Medulla oblongata (tissue), 1 donor: ENCODE data around the gene KIF15.

Experiments used
- DNase-seq: peaks from one replicate; pipeline ENCODE4 v3.0.0-alpha.2; 2015; ENCODE audit errors: extremely low spot score

The KIF15 gene

DNA sequence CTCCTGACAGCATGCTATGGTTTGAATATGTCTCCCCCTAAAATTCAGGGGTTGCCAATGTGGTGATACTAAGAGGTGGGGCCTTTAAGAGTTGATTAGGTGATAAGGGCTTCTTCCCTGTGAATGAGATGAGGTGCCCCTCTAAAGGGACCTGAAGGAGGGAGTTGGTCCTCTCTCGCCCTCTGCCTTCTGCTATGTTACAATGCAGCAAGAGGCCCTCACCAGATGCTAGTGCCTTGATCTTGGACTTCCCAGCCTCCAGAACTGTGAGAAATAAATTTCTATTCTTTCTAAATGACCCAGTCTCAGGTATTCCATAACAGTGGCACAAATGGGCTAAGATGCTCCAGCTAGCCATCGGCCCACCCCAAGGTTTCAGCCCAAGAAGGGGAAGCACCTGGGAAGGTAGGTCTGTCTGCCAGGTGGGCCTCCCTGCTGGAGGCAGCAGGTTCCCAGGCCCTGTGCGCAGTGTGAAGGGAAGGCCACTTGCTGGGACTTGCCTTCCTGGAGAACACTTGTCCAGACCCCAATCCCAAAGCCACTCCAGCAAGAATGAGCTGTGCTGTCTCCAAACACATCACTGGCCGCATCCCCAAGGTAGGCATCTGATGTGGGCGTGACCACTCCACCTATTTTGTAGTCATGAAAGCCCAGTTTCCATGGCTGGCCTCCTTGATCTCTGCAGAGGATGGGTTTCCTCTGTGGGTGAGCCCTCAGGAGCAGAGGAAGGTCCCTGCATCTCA lies 121.8 kb downstream of the KIF15 start:
- DNase-seq, result no peak

DNA sequence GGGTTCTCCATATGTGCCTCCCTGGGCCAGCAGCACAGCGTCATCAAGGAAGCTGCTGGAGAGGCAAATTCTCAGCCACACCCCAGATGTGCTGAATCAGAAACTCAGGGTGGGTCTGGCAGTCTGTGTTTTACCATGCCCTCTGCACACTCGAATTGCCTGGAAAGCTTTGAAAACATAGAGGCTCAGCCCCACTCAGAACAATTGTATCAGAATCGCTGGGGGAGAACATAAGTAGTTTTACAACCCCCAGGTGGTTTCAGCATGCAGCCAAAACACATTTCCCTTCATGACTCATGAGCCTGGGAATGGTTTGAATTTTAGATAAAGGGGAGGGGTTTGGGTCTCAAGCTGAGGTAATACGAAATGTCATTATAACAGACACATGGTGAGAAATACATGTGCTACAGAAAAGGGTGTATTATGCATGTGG lies 122.4 kb downstream of the KIF15 start:
- DNase-seq, result no peak

DNA sequence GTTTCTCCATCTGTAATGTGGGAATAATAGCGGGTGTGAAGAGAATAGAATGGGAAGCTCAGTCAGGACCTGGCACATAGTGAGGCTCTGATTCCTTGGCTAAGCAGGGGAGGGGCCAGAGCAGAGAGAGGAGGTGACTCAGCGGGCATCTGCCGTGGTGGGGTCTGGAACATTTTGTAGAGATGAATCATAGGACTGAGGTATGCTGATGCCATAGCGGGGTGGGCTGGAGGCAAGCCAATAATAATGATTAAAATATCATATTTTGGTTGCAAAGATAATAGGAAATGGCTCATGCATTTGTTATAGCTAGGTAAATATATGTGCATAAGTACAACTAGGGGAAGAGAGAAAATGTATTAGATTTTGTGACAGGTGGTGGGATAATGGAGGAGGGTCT lies 124.0 kb downstream of the KIF15 start:
- no peak for DNase-seq

DNA sequence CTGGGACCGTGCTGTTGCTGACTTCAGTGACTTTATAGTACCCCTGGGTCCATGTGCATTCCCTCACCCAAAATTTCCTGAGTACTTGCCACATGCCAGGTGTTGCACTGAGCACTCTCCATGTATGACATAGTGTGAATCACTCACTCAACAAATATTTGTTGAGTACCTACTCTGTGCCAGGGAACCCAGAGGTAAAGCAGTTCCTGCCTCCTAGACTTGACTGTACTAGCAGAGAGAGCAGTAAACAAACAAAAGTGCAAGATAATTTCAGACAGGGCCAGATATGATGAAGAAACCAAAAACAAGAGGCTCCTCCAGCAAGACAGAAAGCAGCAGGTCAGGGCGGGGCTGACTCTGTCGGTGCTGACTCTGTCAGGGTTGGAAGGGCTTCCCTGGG lies 125.0 kb downstream of the KIF15 start:
- no peak for DNase-seq

DNA sequence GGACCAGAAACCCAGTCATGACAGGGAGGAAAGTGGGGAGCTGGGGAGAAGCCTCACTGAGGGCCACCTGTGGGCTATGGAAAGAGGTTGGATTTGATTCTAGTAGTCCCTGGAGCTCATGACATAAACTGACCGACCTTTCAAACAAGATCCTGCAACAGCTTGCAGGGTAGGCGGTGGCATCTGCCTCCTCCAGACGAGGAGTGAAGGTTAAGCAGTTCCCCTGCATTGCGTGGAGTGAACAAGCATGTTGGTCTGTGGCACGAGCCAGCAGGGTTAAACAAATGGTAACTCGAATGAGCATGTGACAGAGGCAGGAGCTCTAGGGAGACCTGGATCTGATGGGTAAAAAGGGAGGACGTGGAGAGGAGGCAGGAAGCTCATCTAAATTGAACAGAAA lies 125.5 kb downstream of the KIF15 start:
- DNase-seq, result no peak

DNA sequence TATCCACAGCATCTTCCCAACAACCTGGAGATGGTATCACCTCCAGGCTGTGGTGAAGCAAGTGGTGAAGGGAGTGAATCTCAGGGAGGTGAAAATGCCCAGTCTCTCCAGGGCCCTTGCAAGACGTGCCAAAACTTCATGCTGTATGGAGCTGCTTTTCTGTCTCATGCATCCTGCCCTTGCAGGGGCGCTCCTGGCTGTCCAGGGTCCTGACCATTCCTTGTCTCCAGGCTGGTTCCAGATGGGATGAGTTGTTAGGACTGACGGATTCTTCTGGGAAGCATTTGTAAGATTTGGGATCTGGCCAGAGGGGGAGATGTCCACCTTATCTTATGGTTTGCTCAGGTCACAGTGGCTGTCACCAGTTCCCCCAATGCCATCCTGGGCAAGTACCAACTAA lies 128.7 kb downstream of the KIF15 start:
- DNase-seq, result no peak

DNA sequence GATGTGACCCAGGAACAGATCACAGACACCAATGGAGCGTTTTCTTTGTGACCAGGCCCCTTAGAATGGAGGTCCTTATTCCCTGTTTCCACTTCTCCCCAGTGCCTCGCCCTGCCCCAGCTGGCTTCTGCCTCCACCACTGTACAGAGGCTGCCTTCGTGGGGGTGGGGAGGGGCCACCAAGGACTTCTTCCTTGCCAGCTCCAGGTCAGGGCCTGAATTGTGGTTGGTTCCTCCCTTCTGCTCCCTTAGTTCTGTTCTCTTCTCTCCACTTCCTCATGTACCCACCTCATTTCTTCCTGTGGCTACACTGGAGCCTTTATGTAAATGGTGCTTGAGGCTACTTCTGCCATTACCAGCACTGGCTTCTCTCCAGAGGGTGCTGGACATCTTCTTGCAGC lies 129.3 kb downstream of the KIF15 start:
- DNase-seq, result no peak

DNA sequence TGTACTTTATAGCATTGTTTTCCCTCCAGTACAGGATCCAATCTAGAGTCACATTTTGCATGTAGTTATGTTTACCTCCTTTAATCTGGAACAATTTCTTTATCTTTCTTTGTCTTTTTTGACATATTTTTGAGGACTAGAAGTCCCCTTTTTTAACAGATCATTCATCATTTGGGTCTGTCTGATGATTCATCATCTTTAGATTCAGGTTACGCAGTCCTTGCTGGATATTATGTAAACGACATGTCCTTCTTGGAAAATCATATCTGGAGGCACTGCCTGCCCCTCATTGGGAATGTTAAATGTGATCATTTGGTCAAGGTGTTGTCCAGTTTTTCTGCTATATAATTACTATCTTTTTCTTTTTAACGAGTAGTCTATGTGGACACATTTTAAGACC lies 131.1 kb downstream of the KIF15 start:
- DNase-seq, result no peak

DNA sequence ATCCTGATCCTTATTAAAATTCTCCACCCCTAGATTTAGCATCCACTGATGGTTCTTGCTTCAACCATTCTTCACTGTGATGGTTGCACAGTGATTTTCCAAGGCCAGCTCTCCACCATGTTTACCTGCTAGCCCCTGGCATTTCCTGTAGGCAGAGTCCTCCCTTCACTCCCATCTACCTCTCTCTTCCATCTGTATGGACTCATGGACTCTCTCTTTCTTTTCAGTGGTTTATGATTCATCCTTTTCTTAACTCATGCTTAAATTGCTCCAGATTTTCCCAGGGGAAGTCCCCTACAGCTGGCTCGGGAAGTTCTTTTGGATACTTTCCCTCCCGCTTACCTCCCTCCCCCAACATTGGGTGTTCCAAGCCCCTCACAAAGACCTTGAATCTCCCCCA lies 131.5 kb downstream of the KIF15 start:
- DNase-seq, result no peak

DNA sequence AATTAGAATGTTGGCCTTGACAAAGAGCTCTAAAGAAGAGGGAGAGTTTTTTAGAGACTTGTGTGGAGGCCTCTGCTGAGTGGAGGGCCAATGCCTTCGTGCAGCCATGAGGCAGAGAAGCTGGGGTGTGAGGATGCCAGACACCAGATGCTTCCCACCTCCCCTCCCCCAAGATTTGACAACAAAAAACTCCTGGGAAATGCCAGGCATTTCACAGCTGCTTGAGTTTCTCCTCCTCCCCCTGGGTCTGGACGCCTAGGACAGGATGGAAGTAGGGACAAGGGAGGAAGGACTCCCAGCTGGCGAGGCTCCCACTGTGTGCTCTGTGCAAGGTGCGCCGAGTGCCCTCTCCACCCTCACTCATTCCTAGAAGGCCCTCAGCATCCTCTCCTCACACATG lies 132.9 kb downstream of the KIF15 start:
- no peak for DNase-seq

DNA sequence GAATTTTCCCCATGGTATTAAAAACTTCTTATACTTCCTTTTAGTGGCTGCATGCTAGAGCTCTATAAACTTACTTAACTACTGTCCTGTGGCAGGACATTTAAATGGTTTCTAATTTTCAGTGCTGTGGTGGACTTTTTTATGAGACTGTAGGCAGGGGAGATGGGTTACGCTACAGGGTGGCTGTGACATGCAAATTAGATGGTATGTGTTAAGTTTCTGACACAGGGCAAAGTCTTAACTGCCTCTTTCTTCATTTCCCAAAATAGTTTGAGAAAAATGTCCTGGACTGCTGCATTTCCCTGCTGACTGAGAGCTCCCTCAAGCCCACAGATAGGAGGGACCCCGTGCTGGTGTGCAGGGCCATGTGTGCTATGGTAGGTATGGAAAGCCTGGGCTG lies 134.8 kb downstream of the KIF15 start:
- DNase-seq, result no peak

DNA sequence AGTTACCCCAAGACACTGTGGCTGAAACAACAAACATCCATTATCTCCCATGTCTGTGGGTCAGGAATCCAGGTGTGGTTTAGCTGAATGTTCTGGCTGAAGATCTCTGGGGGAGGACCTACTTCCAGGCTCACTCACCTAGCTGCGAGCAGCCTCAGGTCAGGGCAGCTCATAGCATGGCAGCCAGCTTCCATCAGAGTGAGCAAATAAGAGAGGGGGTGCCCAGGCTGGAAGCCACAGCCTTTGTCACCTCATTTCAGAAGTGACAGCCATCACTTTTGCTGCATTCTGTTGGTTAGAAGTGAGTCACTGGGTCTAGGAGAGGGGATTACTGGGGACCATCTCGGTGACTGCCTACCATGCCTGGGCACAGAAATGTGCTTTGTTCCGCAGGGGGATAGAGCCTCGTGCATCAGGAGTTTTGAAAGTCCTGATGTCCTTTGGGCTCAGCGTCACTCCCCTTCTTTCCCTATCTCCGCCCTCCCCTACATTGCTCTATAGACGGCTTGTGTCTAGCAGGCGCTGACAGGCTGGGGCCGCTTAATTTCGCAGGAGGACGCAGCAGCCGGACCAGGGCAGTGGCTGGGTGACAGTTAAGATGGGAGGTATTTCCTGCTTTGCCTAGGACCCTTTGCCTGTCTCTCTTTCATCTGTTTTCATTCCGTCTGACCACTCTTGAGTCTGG lies 138.2 kb downstream of the KIF15 start:
- DNase-seq, result no peak

DNA sequence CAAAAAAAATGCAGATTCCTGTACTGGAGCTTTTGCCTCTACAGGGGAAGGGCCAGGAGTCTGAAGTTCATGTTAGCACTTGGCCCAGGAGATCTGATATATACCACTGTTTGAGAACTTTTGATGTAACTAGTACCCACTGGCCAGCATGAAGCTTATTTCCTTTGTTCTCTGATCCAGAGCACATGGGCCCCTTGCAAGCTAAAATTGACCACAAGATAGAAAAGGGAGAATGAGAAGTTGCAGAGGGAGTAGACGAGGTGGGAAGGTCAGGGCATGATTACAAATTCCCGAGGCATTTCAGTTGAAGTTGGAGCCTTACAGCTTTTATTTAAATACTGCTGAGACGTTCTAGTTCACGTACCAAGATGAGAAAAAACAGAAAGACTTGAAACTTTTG lies 141.0 kb downstream of the KIF15 start:
- DNase-seq, result no peak
